Activated CD4-positive, alpha-beta T cell treated with anti-CD3 and anti-CD28 coated beads, Interleukin-2, Interleukin-4, amounts not matched to agents 100 ng/mL and 50 ng/mL, durations not matched to agents 16 hours and 8 hours (primary cell): Measurements from ENCODE around the gene PRR15L.

Experiments
- DNase-seq: peaks from one replicate; pipeline ENCODE4 v3.0.0-alpha.2; 2020; ENCODE audit warnings: low spot score

PRR15L gene

GRCh38 chr17:47959825-47960655, 2.4 kb upstream of the PRR15L start:
- DNase-seq = no peak

- no peak for DNase-seq
Observed at GRCh38 chr17:47956791-47957590, 692 bp downstream of the PRR15L start.

GRCh38 chr17:47955497-47956461, 1.9 kb downstream of the PRR15L start:
- DNase-seq = no peak

GRCh38 chr17:47953909-47954308, 3.8 kb downstream of the PRR15L start:
- no peak for DNase-seq

GRCh38 chr17:47952171-47953021, 5.3 kb downstream of the PRR15L start:
- no peak for DNase-seq

- no peak for DNase-seq
Observed at GRCh38 chr17:47950448-47950847, 7.2 kb downstream of the PRR15L start.

GRCh38 chr17:47949946-47950345, 7.7 kb downstream of the PRR15L start:
- DNase-seq = no peak

- peak; percentile 81 for DNase-seq
Observed at GRCh38 chr17:47949197-47949759, 8.4 kb downstream of the PRR15L start.

GRCh38 chr17:47948706-47949196, 8.9 kb downstream of the PRR15L start:
- DNase-seq = no peak

- peak; percentile 89 for DNase-seq
Observed at GRCh38 chr17:47946929-47947397, 10.7 kb downstream of the PRR15L start.

GRCh38 chr17:47946516-47946915, 11.2 kb downstream of the PRR15L start:
- no peak for DNase-seq

- no peak for DNase-seq
Observed at GRCh38 chr17:47945529-47946508, 11.9 kb downstream of the PRR15L start.

- peak; percentile 32 for DNase-seq
Observed at GRCh38 chr17:47945080-47945479, 12.6 kb downstream of the PRR15L start.

GRCh38 chr17:47942568-47942967, 15.1 kb downstream of the PRR15L start:
- no peak for DNase-seq

- no peak for DNase-seq
Observed at GRCh38 chr17:47942096-47942510, 15.6 kb downstream of the PRR15L start.

GRCh38 chr17:47941246-47942095, 16.2 kb downstream of the PRR15L start, which contains the start of gene PNPO:
TSS of gene PNPO (plus strand) at chr17:47941571. CDS start at chr17:47941676, 105 bp downstream.
- DNase-seq = peak; percentile 99

GRCh38 chr17:47937941-47938340, 19.7 kb downstream of the PRR15L start:
- DNase-seq = no peak

GRCh38 chr17:47935961-47936360, 21.7 kb downstream of the PRR15L start:
- no peak for DNase-seq
